Breast epithelium (tissue), 4 donors: Measurements from ENCODE around the gene VHLL. TPM values are rescaled to one million over a fixed set of nuclear protein-coding genes. Genes with fewer than 3 reads are reported as not detected.
"Not testable (repeated sequence)": the region's sequence is repeated elsewhere in the genome, so short reads cannot be mapped to it uniquely, and the experiment has no call there.

ENCODE experiments used
- DNase-seq, 2 donors: peaks; one replicate each; pipeline ENCODE4 v3.0.0-alpha.2; 2019; ENCODE audit warnings: low spot score in 2 of 2
- H3K27ac ChIP-seq, 2 donors: fragments of 200-600 bp; sonication (generic) in 1 of 2; one replicate each; pipeline ENCODE4 v1.5.1; 2016 to 2019; ENCODE audit warnings: mild to moderate bottlenecking in 1 of 2
- H3K27me3 ChIP-seq, 2 donors: fragments of 200-600 bp; sonication (generic) in 1 of 2; one replicate each; pipeline versions ENCODE4 v1.5.1 to v1.6.0; 2017 to 2019; ENCODE audit warnings: control low read depth in 1 of 2, mild to moderate bottlenecking in 1 of 2
- H3K36me3 ChIP-seq: fragments of 200-600 bp; one replicate; pipeline ENCODE4 v1.5.1; 2019
- H3K4me1 ChIP-seq, 2 donors: fragments of 200-600 bp; sonication (generic); one replicate each; pipeline ENCODE4 v1.5.1; 2016 to 2019; ENCODE audit warnings: control low read depth in 1 of 2
- H3K4me3 ChIP-seq, 3 donors: fragments of 200-600 bp; sonication (generic); 1 replicate in 2 of 3; 2 replicates in 1 of 3; pipeline ENCODE4 v1.5.1; 2016 to 2019; ENCODE audit warnings: mild to moderate bottlenecking in 3 of 3, moderate library complexity in 2 of 3
- H3K9me3 ChIP-seq, 2 donors: fragments of 200-600 bp; sonication (generic) in 1 of 2; one replicate each; pipeline ENCODE4 v1.5.1; 2016 to 2019; ENCODE audit warnings: control low read depth in 1 of 2
- CTCF ChIP-seq, 3 donors: fragments of 450-650 bp; IDR thresholded peaks; one replicate each; pipeline ENCODE4 v1.5.1; 2016 to 2017; ENCODE audit warnings: antibody characterized with exemption in 3 of 3, mild to moderate bottlenecking in 3 of 3, moderate library complexity in 3 of 3
- POLR2A ChIP-seq: fragments of 450-650 bp; IDR thresholded peaks from one replicate; pipeline ENCODE4 v1.6.1; 2016; ENCODE audit warnings: antibody characterized with exemption, mild to moderate bottlenecking, moderate library complexity
- POLR2AphosphoS5 ChIP-seq, 3 donors: sonication (generic); formaldehyde crosslinking; IDR thresholded peaks; one replicate each; pipeline ENCODE4 v1.6.1; 2017; ENCODE audit warnings: antibody characterized with exemption in 3 of 3
- intact Hi-C: fragments of 100-400 bp; cut with DNase I; formaldehyde crosslinking; loops from one replicate; pipeline ENCODE4 v1.15.1; 2023; ENCODE audit warnings: low total_unique reads
- total RNA-seq, 3 donors: library from RNA; depleted of rRNA; stranded (reverse); fragments of >200 nt; gene quantifications; one replicate each; pipeline ENCODE4 v1.1.0, GENCODE V29; 2016

VHLL gene
- under 1 TPM in 1 of 3 donors, not detected in 2; 0.98 TPM for total RNA-seq

GRCh38 chr1:156298852-156299357, at the start of gene VHLL:
TSS of gene VHLL (minus strand) at chr1:156299307. CDS start at chr1:156299189, 118 bp downstream.
- TF ChIP-seq CTCF (IDR thresholded peaks at IDR 0.05) = no peak
- TF ChIP-seq POLR2A = no peak
- TF ChIP-seq POLR2AphosphoS5 (IDR thresholded peaks at IDR 0.05) = no peak
- DNase-seq = no peak
- no peak within 1 kb of the TSS for H3K27ac ChIP-seq
- H3K27me3 ChIP-seq = no peaks in the 10 kb centered on the region
- intact Hi-C loops = loop anchor here (2.0 to 5.0 kb wide), 2 partner anchors 20 to 1497 kb away; no protein-coding TSS in a partner anchor
- H3K4me1 ChIP-seq = peaks cover 0 to 3% of the 10 kb centered on the region in 2 donors
- no peaks in the 10 kb centered on the region for H3K36me3 ChIP-seq
- H3K4me3 ChIP-seq = no peak within 1 kb of the TSS
- H3K9me3 ChIP-seq = no peaks in the 10 kb centered on the region

GRCh38 chr1:156347331-156347730, 48.2 kb upstream of the VHLL start:
- Histone ChIP-seq H3K4me3 (no peak overlapping the region), H3K27me3 (no peaks in the 10 kb centered on the region), H3K4me1 (no peaks in the 10 kb centered on the region), H3K9me3 (no peaks in the 10 kb centered on the region), H3K36me3 (no peaks in the 10 kb centered on the region), H3K27ac (no peak overlapping the region)
- TF ChIP-seq CTCF (IDR thresholded peaks at IDR 0.05) = no peak
- no peak for TF ChIP-seq POLR2AphosphoS5 (IDR thresholded peaks at IDR 0.05)
- TF ChIP-seq POLR2A = no peak
- DNase-seq = no peak
- intact Hi-C loops = no loop called here

GRCh38 chr1:156346636-156347035, 47.5 kb upstream of the VHLL start:
- intact Hi-C loops = no loop called here
- no peak for DNase-seq
- Histone ChIP-seq H3K36me3 (no peaks in the 10 kb centered on the region), H3K27me3 (no peaks in the 10 kb centered on the region), H3K4me1 (no peaks in the 10 kb centered on the region), H3K9me3 (no peaks in the 10 kb centered on the region), H3K27ac (no peak overlapping the region), H3K4me3 (no peak overlapping the region)
- no peak for TF ChIP-seq CTCF (IDR thresholded peaks at IDR 0.05)
- no peak for TF ChIP-seq POLR2A
- no peak for TF ChIP-seq POLR2AphosphoS5 (IDR thresholded peaks at IDR 0.05)

- not testable (repeated sequence) for H3K4me3 ChIP-seq
Observed at GRCh38 chr1:156346035-156346434, 46.9 kb upstream of the VHLL start.

GRCh38 chr1:156344409-156344808, 45.3 kb upstream of the VHLL start:
- H3K27ac ChIP-seq = no peak overlapping the region
- no peaks in the 10 kb centered on the region for H3K9me3 ChIP-seq
- no peaks in the 10 kb centered on the region for H3K4me1 ChIP-seq
- no peaks in the 10 kb centered on the region for H3K36me3 ChIP-seq
- H3K4me3 ChIP-seq = no peak overlapping the region
- TF ChIP-seq POLR2AphosphoS5 (IDR thresholded peaks at IDR 0.05) (no peak), POLR2A (no peak), CTCF (IDR thresholded peaks at IDR 0.05) (no peak)
- H3K27me3 ChIP-seq = no peaks in the 10 kb centered on the region
- DNase-seq = no peak
- intact Hi-C loops = no loop called here

More at GRCh38 chr1:156346035-156346434, 46.9 kb upstream of the VHLL start:
- H3K27me3 ChIP-seq, H3K27ac ChIP-seq, DNase-seq, H3K4me1 ChIP-seq, H3K9me3 ChIP-seq, H3K36me3 ChIP-seq, intact Hi-C loops: not testable (repeated sequence)
